H7 (cell line): ENCODE results near the gene LRRC46. TPM values are rescaled to one million over a fixed set of nuclear protein-coding genes. Genes with fewer than 3 reads are reported as not detected.

Experiments
- DNase-seq: peaks from one replicate; pipeline ENCODE4 v3.0.0; 2012
- H3K27me3 ChIP-seq: 2 replicates; pipeline ENCODE4 v1.6.0; 2011; ENCODE audit warnings: mild to moderate bottlenecking, low read length; ENCODE audit not compliant: control insufficient read depth, insufficient read depth
- H3K36me3 ChIP-seq: replicated peaks from 2 replicates; pipeline ENCODE4 v1.5.1; 2011; ENCODE audit warnings: low read length; ENCODE audit not compliant: control insufficient read depth, insufficient read depth
- H3K4me3 ChIP-seq: 2 replicates; pipeline ENCODE4 v1.5.1; 2011; ENCODE audit warnings: low read depth, mild to moderate bottlenecking, control low read depth, low read length, moderate library complexity; ENCODE audit not compliant: insufficient read depth
- total RNA-seq: library from RNA; depleted of rRNA; stranded (reverse); fragments of >200 nt; shearing (Covaris generic); gene quantifications from 2 replicates; pipeline ENCODE4 v1.2.3, GENCODE V29; 2014

LRRC46 gene
- total RNA-seq, 1 experiment from 2014 or later = 0.21 TPM

DNA sequence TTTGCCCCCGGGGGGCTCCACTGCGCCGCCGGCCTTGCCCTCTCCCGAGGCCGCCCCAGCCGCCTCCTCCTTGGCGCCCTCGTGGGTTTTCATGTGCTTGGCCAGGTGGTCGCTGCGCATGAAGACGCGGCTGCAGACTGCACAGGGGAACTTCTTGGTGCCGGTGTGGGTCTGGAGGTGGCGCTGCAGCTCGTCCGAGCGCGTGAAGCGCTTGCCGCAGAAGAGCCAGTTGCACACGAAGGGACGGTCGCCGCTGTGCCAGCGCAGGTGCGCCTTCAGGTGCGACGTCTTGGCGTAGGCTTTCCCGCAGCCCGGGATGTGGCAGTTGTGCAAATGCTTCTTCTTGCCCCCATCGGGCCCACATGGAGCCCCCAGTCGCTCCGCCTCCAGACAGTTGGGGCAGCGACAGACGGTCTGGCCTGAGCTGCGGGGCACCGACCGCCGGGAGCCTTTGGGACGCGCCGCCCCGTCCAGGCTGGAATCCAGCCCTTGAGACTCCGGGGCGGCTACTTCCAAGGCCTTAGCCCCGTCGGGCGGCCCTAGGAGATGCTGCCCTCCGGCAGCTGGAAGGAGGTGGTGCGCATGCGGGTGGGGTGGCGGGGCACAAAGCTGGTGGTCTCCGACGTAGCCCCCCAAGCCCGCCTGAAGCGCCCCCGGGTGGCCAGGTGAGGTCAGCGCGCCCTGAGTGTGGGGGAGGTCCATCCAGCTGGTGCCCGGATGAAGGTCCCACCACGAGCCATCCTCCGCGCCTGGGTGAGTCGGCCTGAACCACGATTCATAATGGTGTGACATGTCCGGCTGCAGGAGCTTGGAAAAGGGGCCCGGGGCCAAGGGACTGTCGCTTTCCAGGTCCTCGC, 16.1 kb downstream of the LRRC46 start:
- no peaks in the 10 kb centered on the region for H3K36me3 ChIP-seq
- H3K27me3 ChIP-seq = peaks cover 82% of the 10 kb centered on the region
- peak overlapping the region; percentile 43 for H3K4me3 ChIP-seq
- DNase-seq = peak; percentile 92

DNA sequence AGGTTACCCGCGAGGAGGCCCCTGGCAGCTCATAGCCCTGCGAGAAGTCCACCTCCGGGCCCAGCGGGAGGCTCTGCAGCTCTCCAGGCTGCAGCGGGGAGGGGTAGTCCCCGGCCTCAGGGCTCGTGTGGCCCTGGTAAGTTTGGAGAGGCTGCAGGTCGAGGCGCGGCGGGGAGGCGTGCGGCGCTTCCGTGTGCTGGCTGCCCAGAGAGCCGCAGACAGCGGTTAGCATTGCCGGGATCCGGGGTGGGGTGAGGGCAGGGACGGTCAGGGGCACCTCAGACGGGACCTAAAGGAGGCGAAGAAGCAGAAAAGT, 16.7 kb downstream of the LRRC46 start:
- Histone ChIP-seq H3K4me3 (peak overlapping the region; percentile 43), H3K27me3 (peaks cover 88% of the 10 kb centered on the region)

DNA sequence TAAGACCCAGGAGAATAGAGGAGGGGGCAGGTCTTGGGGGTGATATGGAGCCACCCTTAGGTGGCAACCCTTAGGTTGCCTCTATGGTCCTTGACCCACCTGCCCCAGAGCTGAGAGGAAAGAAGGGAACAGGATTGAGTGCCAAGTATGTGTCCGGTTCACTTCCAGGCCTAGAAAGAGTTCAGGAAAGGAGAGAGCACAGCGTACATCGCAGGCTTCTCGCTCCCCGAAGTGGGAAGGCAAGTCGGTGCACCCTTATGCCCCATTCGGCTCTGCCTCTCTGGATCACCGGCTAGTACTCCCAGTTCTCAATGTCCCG, 18.9 kb downstream of the LRRC46 start:
- Histone ChIP-seq H3K4me3 (peak overlapping the region; percentile 45), H3K27me3 (peaks cover 98% of the 10 kb centered on the region), H3K36me3 (no peaks in the 10 kb centered on the region)
- DNase-seq = no peak

More for the DNA sequence above, 16.7 kb downstream of the LRRC46 start:
- peak; percentile 79 for DNase-seq
- H3K36me3 ChIP-seq = no peaks in the 10 kb centered on the region

DNA sequence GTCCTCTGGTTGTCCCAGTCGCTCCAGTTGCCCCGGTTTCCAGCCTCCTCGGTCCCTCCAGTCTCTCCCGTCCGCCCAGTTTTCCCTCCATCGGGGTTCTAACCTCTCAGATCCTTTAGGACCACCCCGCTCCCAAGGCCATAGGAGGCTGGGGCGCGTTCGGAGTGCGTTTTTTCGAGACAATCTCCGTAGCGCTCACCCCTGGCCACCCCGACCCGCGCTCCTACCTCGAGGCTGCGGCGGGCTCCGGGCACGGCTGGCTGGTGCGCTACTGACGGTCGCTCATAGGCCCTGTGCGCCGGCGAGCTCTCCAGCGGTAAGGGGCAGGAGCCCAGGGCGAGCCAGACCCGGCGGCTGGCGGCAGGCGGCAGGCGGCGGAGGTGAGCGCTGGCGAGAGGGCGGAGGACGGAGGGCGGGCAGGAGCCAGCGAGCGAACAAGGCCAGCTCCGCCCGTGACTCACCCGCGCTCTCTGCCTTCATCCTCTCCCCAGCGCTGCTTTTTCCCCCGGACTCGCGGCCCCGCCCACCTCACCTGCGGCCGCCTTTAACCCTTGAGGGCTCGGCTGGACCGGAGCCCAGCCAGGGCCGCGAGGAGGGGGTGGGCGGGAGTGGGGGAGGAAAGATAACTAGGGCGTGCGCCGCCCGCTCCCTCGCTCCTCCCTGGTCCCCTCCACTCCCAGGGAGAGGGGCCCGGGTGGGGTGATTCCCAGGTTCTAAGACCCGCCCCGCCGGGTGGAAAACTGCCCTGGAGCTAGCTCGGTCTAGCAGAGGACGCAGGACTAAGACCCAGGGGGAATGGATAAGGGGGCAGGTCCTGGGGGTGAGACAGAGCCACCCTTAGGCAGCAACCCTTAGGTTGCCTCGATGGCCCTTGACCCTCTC, 19.5 kb downstream of the LRRC46 start, which contains the start of gene SP6:
TSS of gene SP6 (minus strand) at position 472 of the 882 bp plus-strand sequence. CDS start 2,734 bp downstream, outside the sequence.
- H3K27me3 ChIP-seq = peaks cover 98% of the 10 kb centered on the region
- peak; percentile 96 for DNase-seq
- no peaks in the 10 kb centered on the region for H3K36me3 ChIP-seq
- peak within 1 kb of the TSS; percentile 45 for H3K4me3 ChIP-seq

DNA sequence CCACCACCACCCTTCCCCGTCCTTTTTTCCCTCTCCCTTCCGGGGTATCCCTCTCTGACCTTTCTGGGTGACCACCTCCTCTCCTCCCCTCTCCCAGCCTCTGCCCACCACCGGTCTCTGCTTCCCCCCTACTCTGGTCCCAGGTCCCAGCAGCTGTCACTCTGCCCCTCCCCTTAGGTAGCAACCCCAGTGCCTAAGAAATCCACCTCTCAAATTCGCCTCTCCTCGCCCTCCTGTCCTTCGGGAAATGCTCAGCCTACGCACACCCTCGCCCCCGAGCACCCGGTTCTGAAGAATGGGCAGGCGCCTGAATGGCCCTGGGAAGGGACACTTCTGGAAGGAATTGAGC, 20.3 kb downstream of the LRRC46 start:
- H3K4me3 ChIP-seq = peak overlapping the region; percentile 45; the same call in 1 of the 2 replicates
- H3K36me3 ChIP-seq = no peaks in the 10 kb centered on the region
- H3K27me3 ChIP-seq = peaks cover 97% of the 10 kb centered on the region
- DNase-seq = peak; percentile 76

DNA sequence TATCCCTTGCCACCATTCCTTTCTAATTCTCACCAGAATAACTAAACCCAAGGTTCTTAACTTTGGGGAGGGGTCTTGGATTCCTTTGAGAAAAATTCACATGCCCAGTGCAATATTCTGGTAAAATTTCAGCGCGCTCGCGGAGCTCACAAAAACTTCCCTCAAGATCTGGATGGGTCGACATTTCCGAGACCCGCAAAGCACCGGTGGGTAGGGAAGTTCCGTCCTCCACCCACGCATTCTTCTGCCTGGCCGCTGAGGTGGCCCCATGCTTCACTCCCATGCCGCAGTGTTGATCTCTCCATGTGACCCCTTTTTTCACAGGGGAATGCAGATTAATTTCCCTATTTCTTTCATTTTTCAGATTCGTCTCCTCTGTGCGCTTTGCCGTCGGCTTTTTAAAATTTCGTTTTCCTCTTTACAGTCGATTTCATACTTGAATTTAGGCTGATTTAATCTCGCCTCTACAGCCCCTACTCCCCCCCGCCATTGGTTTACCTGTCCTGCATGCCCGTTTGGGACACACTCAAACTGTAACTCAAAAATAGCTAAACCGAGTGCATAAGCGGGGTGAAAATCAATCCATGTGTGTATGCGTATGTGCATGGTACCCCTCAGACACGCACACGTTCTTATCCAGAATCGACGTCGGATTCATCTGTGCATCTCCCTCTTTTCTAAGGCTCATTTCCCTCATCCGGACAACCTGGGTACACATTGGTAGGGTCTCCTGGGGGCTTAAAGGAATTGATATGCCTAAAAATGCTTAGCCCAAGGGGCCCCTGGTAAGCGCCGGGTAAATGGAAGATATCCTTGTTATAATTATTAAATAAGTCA, 20.9 kb downstream of the LRRC46 start:
- Histone ChIP-seq H3K36me3 (no peaks in the 10 kb centered on the region), H3K4me3 (peak overlapping the region; percentile 45; the same call in 1 of the 2 replicates), H3K27me3 (peaks cover 92% of the 10 kb centered on the region)
- DNase-seq = no peak

DNA sequence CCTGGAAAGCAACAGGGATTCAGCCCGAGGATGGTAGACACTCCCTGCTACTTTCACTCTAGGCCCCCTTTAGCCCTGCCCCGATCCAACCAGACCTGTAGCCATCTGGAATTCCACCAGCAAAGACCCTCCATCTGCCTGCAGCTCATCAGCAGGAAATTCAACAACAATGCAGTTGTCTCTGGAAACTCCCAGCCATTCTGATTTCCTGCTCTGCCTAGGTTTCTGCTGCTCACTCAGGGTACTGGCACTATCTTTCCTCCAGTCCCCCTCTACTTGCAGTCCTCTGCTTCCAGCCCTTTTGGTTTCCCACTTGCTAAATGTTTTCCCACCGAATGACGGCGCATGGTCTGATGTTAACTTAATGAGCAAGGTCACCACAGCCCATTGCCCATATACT, 22.1 kb downstream of the LRRC46 start:
- Histone ChIP-seq H3K27me3 (peaks cover 80% of the 10 kb centered on the region), H3K4me3 (no peak overlapping the region), H3K36me3 (no peaks in the 10 kb centered on the region)
- DNase-seq = no peak

DNA sequence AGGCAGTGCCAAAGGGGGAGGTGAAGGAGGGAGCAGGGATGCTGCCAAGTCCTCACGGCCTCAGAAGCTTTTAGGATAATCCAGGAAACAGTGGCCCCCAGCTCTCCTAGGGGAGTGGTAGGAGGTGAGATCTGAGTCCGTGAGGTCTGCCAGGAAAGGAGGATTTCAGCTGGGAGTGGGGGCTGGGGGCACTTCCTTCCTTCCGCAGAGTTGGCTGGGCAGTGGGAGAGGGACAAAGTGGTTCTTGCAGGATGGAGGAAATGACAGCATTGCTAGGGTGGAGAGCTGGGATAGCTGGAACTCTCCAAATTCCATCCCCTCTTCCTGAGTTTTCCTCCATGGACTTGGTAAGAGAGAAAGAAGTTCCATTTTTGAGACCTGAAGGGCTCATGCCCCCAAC, 24.3 kb downstream of the LRRC46 start:
- DNase-seq = no peak
- Histone ChIP-seq H3K27me3 (peaks cover 69% of the 10 kb centered on the region), H3K36me3 (no peaks in the 10 kb centered on the region), H3K4me3 (no peak overlapping the region)

DNA sequence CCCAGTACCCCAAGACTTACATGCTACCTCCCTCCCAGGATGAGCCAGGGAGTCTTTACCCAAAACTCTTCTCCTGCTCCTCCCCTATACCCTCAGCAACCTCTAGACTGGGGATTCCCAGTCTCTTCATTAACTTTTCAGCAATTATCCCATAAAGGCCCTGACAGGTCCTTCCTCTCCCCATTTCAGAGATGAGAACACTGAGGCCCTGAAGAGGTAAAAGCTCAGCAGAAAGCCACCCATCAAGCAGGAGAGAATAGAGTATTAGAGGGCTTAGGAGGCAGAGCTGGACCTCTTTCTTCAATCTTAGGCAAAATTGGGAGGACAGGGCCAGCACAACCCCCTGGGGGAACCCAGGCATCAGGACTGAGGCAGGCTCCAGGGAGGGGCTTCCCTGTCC, 25.4 kb downstream of the LRRC46 start:
- Histone ChIP-seq H3K27me3 (peaks cover 61% of the 10 kb centered on the region), H3K4me3 (no peak overlapping the region), H3K36me3 (no peaks in the 10 kb centered on the region)
- no peak for DNase-seq

DNA sequence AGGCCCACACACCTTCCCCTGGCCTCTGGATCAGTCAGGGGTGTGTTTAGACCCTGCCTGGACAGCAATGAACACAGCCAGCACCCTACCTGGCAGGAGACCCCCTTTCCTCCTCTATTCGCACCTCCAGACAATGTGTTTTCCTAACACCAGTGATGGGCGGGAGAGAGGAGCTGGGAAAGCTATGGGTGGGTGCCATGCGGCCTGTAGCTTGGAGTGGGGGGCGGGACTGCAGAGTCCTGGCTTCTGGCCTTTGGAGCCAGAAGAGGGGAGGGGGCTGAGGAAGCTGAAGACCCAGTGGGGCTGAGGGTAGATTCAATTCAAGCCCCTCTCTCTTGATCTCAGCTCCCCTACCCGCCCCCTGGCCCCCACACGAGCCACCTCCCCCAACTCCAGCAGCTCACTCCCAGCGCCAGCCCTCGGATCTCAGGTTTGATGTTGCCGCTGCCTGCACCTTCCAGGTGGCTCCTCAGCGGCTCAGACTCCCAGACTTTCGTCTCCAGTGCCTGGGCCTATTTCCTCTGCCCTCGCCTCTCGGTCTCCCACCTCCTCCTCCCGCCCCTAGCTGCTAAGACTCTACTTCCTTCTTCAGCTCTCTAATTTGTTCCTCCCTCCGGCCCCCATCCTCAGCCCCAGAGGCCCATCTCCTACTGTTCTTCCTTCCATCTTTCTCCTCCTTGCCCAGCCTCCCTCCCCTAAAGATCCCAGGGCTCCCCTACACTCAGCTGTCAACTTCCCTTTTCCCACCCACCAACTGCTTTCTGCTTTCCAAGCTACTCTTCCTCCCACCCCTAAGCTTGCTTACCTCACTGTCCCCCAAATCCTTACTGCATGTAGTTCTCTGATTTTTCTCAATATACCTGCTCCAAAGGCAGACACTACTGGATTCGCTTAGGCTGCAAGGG, 26.3 kb downstream of the LRRC46 start:
- no peak overlapping the region for H3K4me3 ChIP-seq
- peak; percentile 66 for DNase-seq
- no peaks in the 10 kb centered on the region for H3K36me3 ChIP-seq
- peaks cover 51% of the 10 kb centered on the region for H3K27me3 ChIP-seq

DNA sequence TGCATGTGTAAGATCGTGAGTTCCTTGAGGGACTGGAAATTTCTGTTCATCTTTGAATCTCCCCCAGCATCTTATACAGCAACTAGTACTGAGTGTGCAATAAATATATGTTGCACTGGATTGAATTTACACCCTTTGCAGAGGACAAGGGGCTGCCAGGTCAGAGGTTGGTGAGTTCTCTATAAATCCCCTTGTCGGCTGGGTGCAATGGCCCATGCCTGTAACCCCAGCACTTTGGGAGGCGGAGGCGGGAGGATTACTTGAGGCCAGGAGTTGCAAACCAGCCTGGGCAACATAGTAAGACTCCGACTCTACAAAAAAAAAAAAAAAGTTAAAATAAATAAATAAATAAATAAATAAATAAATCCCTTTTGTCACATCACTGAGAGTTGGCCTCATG, 28.9 kb downstream of the LRRC46 start:
- Histone ChIP-seq H3K27me3 (peaks cover 32% of the 10 kb centered on the region), H3K36me3 (no peaks in the 10 kb centered on the region), H3K4me3 (no peak overlapping the region)
- no peak for DNase-seq

DNA sequence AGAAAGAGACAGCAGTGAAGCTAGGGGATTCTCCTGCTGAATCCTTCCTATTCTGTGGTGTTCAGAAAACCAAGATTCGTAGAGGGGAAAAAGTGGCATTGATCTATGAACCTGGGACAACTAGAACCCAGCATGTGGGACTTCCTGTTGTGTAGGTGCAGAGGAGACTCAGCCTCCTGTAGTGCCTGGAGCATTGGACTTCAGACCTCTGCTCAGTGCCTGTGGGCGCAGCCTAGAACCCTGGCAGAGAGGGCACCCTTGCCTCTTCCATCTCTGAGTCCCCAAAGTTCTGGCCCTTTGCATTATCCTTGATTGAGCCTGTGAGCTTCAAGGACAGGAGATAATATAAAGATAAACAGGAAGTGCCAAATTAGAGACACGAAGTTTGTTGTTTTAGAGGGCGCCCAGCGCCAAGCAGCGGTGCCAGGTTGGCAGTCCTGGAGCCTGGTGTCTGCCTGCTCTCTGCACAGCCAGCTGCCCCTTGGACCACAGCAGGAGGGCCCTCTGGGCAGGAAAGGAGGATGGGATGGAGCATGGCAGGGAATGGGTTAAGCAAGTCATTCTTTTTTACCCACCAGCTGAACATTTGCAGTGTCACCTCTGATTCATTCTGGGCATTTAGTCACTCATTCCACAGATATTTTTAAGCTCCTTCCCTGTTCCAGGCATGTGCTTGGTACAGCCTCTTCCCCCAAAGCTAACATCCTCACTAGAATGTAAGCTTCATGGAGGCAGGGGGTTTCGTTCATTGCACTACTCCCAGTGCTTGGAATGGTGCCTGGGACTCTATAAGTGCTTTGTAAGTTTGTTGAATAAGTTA, 31.4 kb downstream of the LRRC46 start:
- H3K36me3 ChIP-seq = no peaks in the 10 kb centered on the region
- peaks cover 21% of the 10 kb centered on the region for H3K27me3 ChIP-seq
- H3K4me3 ChIP-seq = no peak overlapping the region
- no peak for DNase-seq

DNA sequence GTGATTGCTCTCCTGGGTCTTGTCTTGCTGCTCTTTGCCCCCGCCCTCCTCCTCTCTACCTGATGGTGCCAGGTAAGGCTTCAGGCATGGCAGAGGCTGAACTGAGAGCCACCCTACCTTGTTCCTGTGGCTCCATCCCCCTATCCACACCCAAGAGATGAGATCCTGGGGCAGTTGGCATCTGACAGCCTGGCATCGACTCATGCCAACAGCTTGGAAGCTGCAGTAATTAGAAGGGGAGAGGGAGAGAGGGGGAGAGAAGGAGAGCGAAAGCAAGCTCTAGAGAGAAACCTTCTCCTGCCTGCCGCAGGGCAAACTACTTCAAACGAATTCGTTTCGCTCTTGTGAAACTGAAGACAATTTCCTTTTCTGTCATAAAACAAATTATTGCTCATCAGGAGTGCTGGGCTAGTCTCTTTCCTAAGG, 33.3 kb downstream of the LRRC46 start:
- no peak for DNase-seq
- H3K4me3 ChIP-seq = no peak overlapping the region
- no peaks in the 10 kb centered on the region for H3K36me3 ChIP-seq
- H3K27me3 ChIP-seq = peaks cover 29% of the 10 kb centered on the region
